Osteoblast (primary cell): ENCODE measurements around the gene KIAA0753. TPM values are rescaled to one million over a fixed set of nuclear protein-coding genes. Genes with fewer than 3 reads are reported as not detected.
A peak's percentile ranks its signal among the peaks of the same experiment; 100 is the strongest.

Experiments
- DNase-seq: peaks from one replicate; pipeline ENCODE4 v3.0.0; 2011; ENCODE audit warnings: low spot score, mixed read lengths; ENCODE audit not compliant: insufficient read length; ENCODE audit errors: missing footprints
- H2AFZ ChIP-seq: 2 replicates; pipeline ENCODE4 v1.6.0; 2011; ENCODE audit warnings: mild to moderate bottlenecking, low read length
- H3K27ac ChIP-seq: 2 replicates; pipeline ENCODE4 v1.5.1; 2011; ENCODE audit warnings: mild to moderate bottlenecking, low read depth, low read length, moderate library complexity
- H3K27me3 ChIP-seq: 2 replicates; pipeline ENCODE4 v1.6.0; 2012; ENCODE audit warnings: mild to moderate bottlenecking, control low read depth, inconsistent platforms, low read length, moderate library complexity; ENCODE audit not compliant: insufficient read depth
- H3K36me3 ChIP-seq: 2 replicates; pipeline ENCODE4 v1.5.1; 2011; ENCODE audit warnings: mild to moderate bottlenecking, low read length, control low read depth, moderate library complexity; ENCODE audit not compliant: insufficient read depth
- H3K4me1 ChIP-seq: 2 replicates; pipeline ENCODE4 v1.5.1; 2011; ENCODE audit warnings: mild to moderate bottlenecking, low read length, control low read depth, moderate library complexity; ENCODE audit not compliant: insufficient read depth
- H3K4me2 ChIP-seq: 2 replicates; pipeline ENCODE4 v1.6.0; 2011; ENCODE audit warnings: mild to moderate bottlenecking, low read length; ENCODE audit not compliant: insufficient read depth
- H3K4me3 ChIP-seq: fragments of 200-600 bp; sonication (generic); 3 replicates; pipeline ENCODE4 v1.5.1; 2012; ENCODE audit warnings: mild to moderate bottlenecking, low read length, inconsistent platforms; ENCODE audit not compliant: insufficient read depth
- H3K79me2 ChIP-seq: 2 replicates; pipeline ENCODE4 v1.6.0; 2012; ENCODE audit warnings: mild to moderate bottlenecking, low read length, control low read depth, inconsistent platforms; ENCODE audit not compliant: insufficient read depth
- H3K9me3 ChIP-seq: 2 replicates; pipeline ENCODE4 v1.5.1; 2011; ENCODE audit warnings: low read depth, low read length, control low read depth
- H4K20me1 ChIP-seq: 2 replicates; pipeline ENCODE4 v1.6.0; 2012; ENCODE audit warnings: mild to moderate bottlenecking, low read length, control low read depth; ENCODE audit not compliant: insufficient read depth
- total RNA-seq: library from RNA; depleted of rRNA; stranded (reverse); fragments of >200 nt; gene quantifications from 2 replicates; pipeline ENCODE4 v1.2.3, GENCODE V29; 2012
- TF ChIP-seq, protein P1 (sequence below): IDR thresholded peaks from 2 replicates; pipeline ENCODE4 v1.5.1; 2011; ENCODE audit warnings: mild to moderate bottlenecking, low read depth, low read length, moderate library complexity; ENCODE audit errors: extremely low read depth

KIAA0753 gene
- total RNA-seq, 1 donor = 17.0 TPM

DNA sequence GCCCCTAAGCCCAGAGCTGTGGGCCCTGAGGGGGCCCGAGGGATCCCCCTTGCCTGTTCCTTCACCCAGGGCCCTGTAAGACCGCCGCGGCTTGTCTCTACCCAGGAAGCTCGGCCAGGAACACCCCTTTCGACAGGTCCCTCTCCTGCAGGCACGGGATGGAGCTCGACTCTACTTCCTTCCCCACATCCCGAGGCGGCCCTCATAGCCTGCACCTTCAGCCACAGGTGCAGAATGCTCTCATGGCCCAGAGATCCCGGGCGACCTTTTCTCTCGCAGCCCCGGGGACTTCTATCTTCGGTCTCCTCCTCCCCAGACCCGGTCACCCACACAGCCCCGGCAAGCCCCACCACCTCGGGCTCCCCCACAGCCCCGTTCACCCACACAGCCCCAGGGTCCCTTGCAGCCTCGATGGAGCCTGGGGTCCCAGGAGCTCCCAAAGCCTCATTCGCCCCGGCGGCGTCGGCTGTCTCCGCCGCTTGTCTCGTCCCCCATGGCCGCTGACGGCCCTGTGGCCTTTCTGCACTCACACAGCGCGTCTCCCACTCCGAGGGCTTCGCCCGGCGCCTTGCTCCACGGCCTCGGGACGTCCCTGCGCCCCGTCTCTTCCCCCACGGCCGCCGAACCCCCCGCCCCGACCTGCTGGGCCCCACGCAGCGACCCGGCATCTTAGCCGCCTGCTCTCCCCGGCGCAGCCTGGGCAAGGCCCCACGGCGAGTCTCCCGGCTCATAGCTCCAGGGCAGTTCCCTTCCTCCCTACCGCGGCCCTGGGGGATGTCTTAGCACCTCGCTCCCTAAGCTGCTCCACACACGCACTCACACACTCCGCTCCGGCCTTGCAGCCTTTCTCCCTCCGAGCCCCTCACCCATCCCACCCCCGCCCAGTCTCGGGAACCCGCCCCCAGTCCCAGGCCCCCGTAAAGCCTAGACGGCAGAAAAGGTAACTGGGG is 650 bp downstream of the KIAA0753 start:
- Histone ChIP-seq H3K4me3 (peak overlapping the region; percentile 84), H3K27ac (peak overlapping the region; percentile 70), H3K36me3 (peaks cover 23% of the 10 kb centered on the region), H3K4me2 (peak overlapping the region; percentile 98), H4K20me1 (peaks cover 43% of the 10 kb centered on the region), H3K4me1 (peaks cover 39% of the 10 kb centered on the region), H3K79me2 (peaks cover 62% of the 10 kb centered on the region), H3K27me3 (no peaks in the 10 kb centered on the region), H3K9me3 (no peaks in the 10 kb centered on the region), H2AFZ (peak overlapping the region; percentile 98)
- DNase-seq = peak; percentile 83
- TF ChIP-seq, protein P1, sequence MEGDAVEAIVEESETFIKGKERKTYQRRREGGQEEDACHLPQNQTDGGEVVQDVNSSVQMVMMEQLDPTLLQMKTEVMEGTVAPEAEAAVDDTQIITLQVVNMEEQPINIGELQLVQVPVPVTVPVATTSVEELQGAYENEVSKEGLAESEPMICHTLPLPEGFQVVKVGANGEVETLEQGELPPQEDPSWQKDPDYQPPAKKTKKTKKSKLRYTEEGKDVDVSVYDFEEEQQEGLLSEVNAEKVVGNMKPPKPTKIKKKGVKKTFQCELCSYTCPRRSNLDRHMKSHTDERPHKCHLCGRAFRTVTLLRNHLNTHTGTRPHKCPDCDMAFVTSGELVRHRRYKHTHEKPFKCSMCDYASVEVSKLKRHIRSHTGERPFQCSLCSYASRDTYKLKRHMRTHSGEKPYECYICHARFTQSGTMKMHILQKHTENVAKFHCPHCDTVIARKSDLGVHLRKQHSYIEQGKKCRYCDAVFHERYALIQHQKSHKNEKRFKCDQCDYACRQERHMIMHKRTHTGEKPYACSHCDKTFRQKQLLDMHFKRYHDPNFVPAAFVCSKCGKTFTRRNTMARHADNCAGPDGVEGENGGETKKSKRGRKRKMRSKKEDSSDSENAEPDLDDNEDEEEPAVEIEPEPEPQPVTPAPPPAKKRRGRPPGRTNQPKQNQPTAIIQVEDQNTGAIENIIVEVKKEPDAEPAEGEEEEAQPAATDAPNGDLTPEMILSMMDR = no peak

DNA sequence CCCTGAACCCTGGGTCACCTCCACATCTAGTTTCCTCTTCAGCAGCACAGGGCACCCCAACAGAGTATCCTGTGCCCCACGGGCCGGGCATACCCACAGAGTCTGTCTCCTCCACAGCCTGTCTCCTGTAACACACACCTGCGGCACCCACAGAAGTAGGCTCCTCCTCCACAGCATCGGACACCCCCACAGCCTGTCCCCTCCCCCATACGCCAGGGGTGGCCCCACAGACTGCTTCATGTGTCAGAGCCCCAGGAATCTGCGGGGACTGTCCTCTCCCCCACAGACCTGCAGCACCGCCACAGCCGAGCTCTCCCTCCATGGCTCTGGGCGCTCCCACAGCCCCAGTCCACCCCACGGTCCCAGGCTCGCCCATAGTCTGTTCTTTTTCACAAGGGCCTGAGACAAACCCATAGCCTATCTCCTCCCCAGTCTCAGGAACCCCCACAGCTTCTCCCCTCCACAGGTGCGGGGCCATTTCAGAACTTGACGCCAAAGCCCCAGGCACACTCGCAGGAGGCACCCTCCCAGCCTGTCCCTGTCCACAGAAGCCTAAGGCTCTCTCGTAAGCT is 1.4 kb downstream of the KIAA0753 start:
- H3K4me1 ChIP-seq = peaks cover 39% of the 10 kb centered on the region
- H4K20me1 ChIP-seq = peaks cover 41% of the 10 kb centered on the region
- peak overlapping the region; percentile 50 for H2AFZ ChIP-seq
- no peak for DNase-seq
- no peaks in the 10 kb centered on the region for H3K27me3 ChIP-seq
- peaks cover 57% of the 10 kb centered on the region for H3K79me2 ChIP-seq
- TF ChIP-seq, protein P1 = no peak
- no peaks in the 10 kb centered on the region for H3K9me3 ChIP-seq
- H3K36me3 ChIP-seq = peaks cover 23% of the 10 kb centered on the region
- peak overlapping the region; percentile 84 for H3K4me3 ChIP-seq
- H3K27ac ChIP-seq = peak overlapping the region; percentile 70
- H3K4me2 ChIP-seq = peak overlapping the region; percentile 98

DNA sequence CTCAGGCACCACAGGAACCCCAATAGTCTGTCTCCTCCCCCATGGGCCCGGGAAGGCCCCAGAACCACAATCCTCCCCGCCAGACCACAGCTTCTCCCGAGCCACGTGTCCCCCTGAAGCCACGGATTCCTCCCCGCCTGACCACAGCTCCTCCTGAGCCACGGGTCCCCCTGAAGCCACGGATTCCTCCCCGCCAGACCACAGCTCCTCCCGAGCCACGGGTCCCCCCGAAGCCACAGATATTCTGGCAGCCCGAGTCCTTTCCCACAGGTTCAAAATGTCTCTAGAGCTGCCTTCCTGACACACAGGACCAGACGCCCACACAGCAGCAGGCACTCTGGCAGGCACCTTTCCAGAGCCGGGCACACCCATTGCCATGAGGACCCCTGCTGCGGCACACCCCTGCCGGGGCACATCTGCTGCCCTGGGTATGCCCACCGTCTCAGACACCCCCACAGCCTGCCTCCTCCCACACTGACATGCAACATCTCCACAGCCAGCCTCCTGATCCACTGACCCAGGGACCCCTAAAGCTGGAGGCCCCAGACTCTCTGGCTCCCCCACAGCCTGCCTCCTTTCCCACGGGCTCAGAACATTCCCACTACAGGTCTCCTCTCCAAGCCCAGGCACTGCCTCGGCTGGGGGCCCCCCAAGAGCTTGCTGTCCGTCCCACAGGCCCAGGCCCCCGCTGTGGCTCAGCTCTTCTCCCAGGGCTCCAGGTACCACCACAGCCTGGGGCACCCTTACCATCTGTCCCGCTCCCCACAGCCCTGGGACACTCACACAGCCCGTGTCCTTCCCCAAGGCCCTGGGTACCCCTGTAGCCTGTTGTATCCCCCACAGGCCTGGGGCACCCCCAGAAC is 2.2 kb downstream of the KIAA0753 start:
- H3K27ac ChIP-seq = peak overlapping the region; percentile 11
- DNase-seq = no peak
- H4K20me1 ChIP-seq = peaks cover 35% of the 10 kb centered on the region
- H3K4me1 ChIP-seq = peaks cover 32% of the 10 kb centered on the region
- peak overlapping the region; percentile 98 for H3K4me2 ChIP-seq
- peaks cover 23% of the 10 kb centered on the region for H3K36me3 ChIP-seq
- peaks cover 57% of the 10 kb centered on the region for H3K79me2 ChIP-seq
- H3K27me3 ChIP-seq = no peaks in the 10 kb centered on the region
- peak overlapping the region; percentile 84 for H3K4me3 ChIP-seq
- H2AFZ ChIP-seq = no peak overlapping the region
- TF ChIP-seq, protein P1 = no peak
- no peaks in the 10 kb centered on the region for H3K9me3 ChIP-seq
